ENCODE results near the gene RNF168. TPM values are rescaled to one million over a fixed set of nuclear protein-coding genes. Genes with fewer than 3 reads are reported as not detected.

RNF168 gene
- total RNA-seq, 1 experiment from 2014 or later, result 25.1 TPM

DNA sequence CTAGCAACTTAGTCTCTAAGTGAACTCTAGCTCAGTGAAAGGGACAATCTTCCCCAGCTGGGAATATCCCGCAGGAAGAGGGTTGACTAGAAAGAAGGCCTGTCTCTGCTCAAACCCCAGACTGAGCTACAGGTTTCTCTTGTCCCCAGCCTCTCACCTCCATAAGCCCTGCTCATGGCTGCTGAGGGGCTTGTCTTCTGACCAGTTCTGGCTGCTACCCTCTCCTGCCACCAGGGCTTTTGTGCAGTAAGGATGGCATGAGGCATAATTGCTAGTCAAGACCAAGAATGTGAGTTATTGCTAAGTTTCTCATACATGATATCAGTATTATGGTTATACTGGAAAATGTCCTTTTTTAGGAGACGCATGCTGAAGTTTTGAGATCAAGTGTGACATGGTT is 43.5 kb upstream of the RNF168 start:
- no peaks in the 10 kb centered on the region for H3K9me3 ChIP-seq (ENCODE audit: control insufficient read depth in 1 of 2, insufficient read depth in 1 of 2, low read depth in 1 of 2, low read length in 2 of 2)
- ChIA-PET POLR2A (no interaction called here), CTCF (no interaction called here), RAD21 (ENCODE audit: low non-redundant PET in 1 of 2, low total read pairs in 2 of 2, uncharacterized antibody in 2 of 2, unreplicated experiment in 2 of 2) (no interaction called here)
- no peak overlapping the region for H3K4me3 ChIP-seq (replicated peaks in 1 of 2; ENCODE audit: low read depth in 1 of 2, low read length in 2 of 2)
- H3K36me3 ChIP-seq (ENCODE audit: control insufficient read depth in 1 of 2, insufficient read depth in 2 of 2, low read length in 2 of 2), result no peaks in the 10 kb centered on the region
- DNase-seq (ENCODE audit: low read depth, low spot score) (no peak), ATAC-seq (peak; percentile 66; the same call in 1 of the 2 replicates)
- no peak overlapping the region for H3K9ac ChIP-seq (ENCODE audit: low read length)
- intact Hi-C loops (cut with micrococcal nuclease), result no loop called here
- no peaks in the 10 kb centered on the region for H3K27me3 ChIP-seq (ENCODE audit: insufficient read depth, low read length)
- TF ChIP-seq ZFX (IDR thresholded peaks at IDR 0.05) (no peak), ZBTB33 (IDR thresholded peaks at IDR 0.05; ENCODE audit: extremely low read depth, insufficient replicate concordance, low read length) (no peak)
- TF ChIP-seq, protein P1, sequence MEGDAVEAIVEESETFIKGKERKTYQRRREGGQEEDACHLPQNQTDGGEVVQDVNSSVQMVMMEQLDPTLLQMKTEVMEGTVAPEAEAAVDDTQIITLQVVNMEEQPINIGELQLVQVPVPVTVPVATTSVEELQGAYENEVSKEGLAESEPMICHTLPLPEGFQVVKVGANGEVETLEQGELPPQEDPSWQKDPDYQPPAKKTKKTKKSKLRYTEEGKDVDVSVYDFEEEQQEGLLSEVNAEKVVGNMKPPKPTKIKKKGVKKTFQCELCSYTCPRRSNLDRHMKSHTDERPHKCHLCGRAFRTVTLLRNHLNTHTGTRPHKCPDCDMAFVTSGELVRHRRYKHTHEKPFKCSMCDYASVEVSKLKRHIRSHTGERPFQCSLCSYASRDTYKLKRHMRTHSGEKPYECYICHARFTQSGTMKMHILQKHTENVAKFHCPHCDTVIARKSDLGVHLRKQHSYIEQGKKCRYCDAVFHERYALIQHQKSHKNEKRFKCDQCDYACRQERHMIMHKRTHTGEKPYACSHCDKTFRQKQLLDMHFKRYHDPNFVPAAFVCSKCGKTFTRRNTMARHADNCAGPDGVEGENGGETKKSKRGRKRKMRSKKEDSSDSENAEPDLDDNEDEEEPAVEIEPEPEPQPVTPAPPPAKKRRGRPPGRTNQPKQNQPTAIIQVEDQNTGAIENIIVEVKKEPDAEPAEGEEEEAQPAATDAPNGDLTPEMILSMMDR (IDR thresholded peaks at IDR 0.05 in 2 of 3, conservative IDR thresholded peaks at IDR 0.05 in 1 of 3; ENCODE audit: borderline replicate concordance in 1 of 3, insufficient read depth in 1 of 3, low read depth in 2 of 3, low read length in 2 of 3), result 0 out of 6 replicates have a peak, but pooled peaks of 2 of the 3 experiments have one; percentile 4 to 19
- H2AFZ ChIP-seq (ENCODE audit: low read depth, low read length, poor library complexity, severe bottlenecking), result no peak overlapping the region
- H3K4me1 ChIP-seq (ENCODE audit: control insufficient read depth in 1 of 2, insufficient read depth in 2 of 2, low read length in 2 of 2), result no peaks in the 10 kb centered on the region
- BruUV-seq (replicated peaks), result no TSS peak
- no peak overlapping the region for H3K27ac ChIP-seq (ENCODE audit: low read depth, low read length)
- H3K4me2 ChIP-seq (ENCODE audit: low read length), result no peak overlapping the region
- H3K79me2 ChIP-seq (ENCODE audit: insufficient read depth, low read length), result no peaks in the 10 kb centered on the region
- no peaks in the 10 kb centered on the region for H3K9me2 ChIP-seq (ENCODE audit: insufficient read depth)
- H4K20me1 ChIP-seq (ENCODE audit: insufficient read depth), result no peaks in the 10 kb centered on the region

GRCh38 chr3:196546537-196546936 is 43.0 kb upstream of the RNF168 start:
- RAD21 ChIA-PET (ENCODE audit: low non-redundant PET in 1 of 2, low total read pairs in 2 of 2, uncharacterized antibody in 2 of 2, unreplicated experiment in 2 of 2), result no interaction called here
- intact Hi-C loops (cut with micrococcal nuclease), result no loop called here
- H3K27me3 ChIP-seq (ENCODE audit: insufficient read depth, low read length), result no peaks in the 10 kb centered on the region
- BruUV-seq (replicated peaks), result no TSS peak
- H3K9me3 ChIP-seq (ENCODE audit: control insufficient read depth in 1 of 2, insufficient read depth in 1 of 2, low read depth in 1 of 2, low read length in 2 of 2), result no peaks in the 10 kb centered on the region
- H2AFZ ChIP-seq (ENCODE audit: low read depth, low read length, poor library complexity, severe bottlenecking), result no peak overlapping the region
- H3K27ac ChIP-seq (ENCODE audit: low read depth, low read length), result no peak overlapping the region
- H3K9ac ChIP-seq (ENCODE audit: low read length), result no peak overlapping the region
- CTCF ChIA-PET, result no interaction called here
- H3K79me2 ChIP-seq (ENCODE audit: insufficient read depth, low read length), result no peaks in the 10 kb centered on the region
- no peaks in the 10 kb centered on the region for H3K36me3 ChIP-seq (ENCODE audit: control insufficient read depth in 1 of 2, insufficient read depth in 2 of 2, low read length in 2 of 2)
- no peaks in the 10 kb centered on the region for H4K20me1 ChIP-seq (ENCODE audit: insufficient read depth)
- ATAC-seq, result no peak
- POLR2A ChIA-PET, result no interaction called here
- no peak overlapping the region for H3K4me3 ChIP-seq (replicated peaks in 1 of 2; ENCODE audit: low read depth in 1 of 2, low read length in 2 of 2)
- DNase-seq (ENCODE audit: low read depth, low spot score), result no peak
- H3K4me2 ChIP-seq (ENCODE audit: low read length), result no peak overlapping the region
- H3K4me1 ChIP-seq (ENCODE audit: control insufficient read depth in 1 of 2, insufficient read depth in 2 of 2, low read length in 2 of 2), result no peaks in the 10 kb centered on the region
- no peaks in the 10 kb centered on the region for H3K9me2 ChIP-seq (ENCODE audit: insufficient read depth)
- TF ChIP-seq SIN3A (IDR thresholded peaks at IDR 0.05; ENCODE audit: low read depth) (no peak), CBX3 (IDR thresholded peaks at IDR 0.05; ENCODE audit: low read depth) (no peak), TCF7L2 (IDR thresholded peaks at IDR 0.05; ENCODE audit: borderline replicate concordance, extremely low read depth, insufficient read depth, insufficient read length) (no peak), POLR2AphosphoS5 (IDR thresholded peaks at IDR 0.05; ENCODE audit: low read depth, low read length) (no peak), ZNF274 (IDR thresholded peaks at IDR 0.05; ENCODE audit: low read depth, low read length) (no peak), FOSL1 (IDR thresholded peaks at IDR 0.05; ENCODE audit: low read depth) (no peak), YY1 (IDR thresholded peaks at IDR 0.05; ENCODE audit: extremely low read depth, insufficient replicate concordance, low read depth, low read length) (no peak), CEBPB (IDR thresholded peaks at IDR 0.05; ENCODE audit: low read depth) (no peak)
- TF ChIP-seq, protein P2, sequence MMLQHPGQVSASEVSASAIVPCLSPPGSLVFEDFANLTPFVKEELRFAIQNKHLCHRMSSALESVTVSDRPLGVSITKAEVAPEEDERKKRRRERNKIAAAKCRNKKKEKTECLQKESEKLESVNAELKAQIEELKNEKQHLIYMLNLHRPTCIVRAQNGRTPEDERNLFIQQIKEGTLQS (IDR thresholded peaks at IDR 0.05), result no peak
- TF ChIP-seq, protein P3, sequence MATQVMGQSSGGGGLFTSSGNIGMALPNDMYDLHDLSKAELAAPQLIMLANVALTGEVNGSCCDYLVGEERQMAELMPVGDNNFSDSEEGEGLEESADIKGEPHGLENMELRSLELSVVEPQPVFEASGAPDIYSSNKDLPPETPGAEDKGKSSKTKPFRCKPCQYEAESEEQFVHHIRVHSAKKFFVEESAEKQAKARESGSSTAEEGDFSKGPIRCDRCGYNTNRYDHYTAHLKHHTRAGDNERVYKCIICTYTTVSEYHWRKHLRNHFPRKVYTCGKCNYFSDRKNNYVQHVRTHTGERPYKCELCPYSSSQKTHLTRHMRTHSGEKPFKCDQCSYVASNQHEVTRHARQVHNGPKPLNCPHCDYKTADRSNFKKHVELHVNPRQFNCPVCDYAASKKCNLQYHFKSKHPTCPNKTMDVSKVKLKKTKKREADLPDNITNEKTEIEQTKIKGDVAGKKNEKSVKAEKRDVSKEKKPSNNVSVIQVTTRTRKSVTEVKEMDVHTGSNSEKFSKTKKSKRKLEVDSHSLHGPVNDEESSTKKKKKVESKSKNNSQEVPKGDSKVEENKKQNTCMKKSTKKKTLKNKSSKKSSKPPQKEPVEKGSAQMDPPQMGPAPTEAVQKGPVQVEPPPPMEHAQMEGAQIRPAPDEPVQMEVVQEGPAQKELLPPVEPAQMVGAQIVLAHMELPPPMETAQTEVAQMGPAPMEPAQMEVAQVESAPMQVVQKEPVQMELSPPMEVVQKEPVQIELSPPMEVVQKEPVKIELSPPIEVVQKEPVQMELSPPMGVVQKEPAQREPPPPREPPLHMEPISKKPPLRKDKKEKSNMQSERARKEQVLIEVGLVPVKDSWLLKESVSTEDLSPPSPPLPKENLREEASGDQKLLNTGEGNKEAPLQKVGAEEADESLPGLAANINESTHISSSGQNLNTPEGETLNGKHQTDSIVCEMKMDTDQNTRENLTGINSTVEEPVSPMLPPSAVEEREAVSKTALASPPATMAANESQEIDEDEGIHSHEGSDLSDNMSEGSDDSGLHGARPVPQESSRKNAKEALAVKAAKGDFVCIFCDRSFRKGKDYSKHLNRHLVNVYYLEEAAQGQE (IDR thresholded peaks at IDR 0.05; ENCODE audit: low read depth), result no peak
